Stimulated activated CD4-positive, alpha-beta T cell treated with anti-CD3 and anti-CD28 coated beads, TNF-alpha, amount 100 ng/mL, for 24 hours (primary cell): ENCODE data around the gene GCC1.

Experiments
- DNase-seq, 3 experiments: peaks; one replicate each; pipeline ENCODE4 v3.0.0-alpha.2; 2020; ENCODE audit warnings: low read depth in 3 of 3

GCC1 gene

DNA sequence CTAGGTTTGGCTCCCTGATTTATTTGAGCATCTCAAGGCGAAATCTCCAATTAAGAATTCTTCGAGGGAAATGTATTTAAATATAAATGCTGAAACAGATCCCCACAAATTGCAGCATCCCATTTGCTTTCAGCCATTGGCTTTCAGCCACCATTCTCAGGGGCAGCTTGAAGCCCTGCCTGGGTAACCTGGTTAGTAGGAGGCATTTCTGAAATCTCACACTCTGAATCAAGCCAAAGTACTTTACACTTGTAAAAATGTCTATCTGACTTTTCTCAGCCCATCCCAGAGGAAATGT, 49.1 kb downstream of the GCC1 start:
- DNase-seq: no peak

DNA sequence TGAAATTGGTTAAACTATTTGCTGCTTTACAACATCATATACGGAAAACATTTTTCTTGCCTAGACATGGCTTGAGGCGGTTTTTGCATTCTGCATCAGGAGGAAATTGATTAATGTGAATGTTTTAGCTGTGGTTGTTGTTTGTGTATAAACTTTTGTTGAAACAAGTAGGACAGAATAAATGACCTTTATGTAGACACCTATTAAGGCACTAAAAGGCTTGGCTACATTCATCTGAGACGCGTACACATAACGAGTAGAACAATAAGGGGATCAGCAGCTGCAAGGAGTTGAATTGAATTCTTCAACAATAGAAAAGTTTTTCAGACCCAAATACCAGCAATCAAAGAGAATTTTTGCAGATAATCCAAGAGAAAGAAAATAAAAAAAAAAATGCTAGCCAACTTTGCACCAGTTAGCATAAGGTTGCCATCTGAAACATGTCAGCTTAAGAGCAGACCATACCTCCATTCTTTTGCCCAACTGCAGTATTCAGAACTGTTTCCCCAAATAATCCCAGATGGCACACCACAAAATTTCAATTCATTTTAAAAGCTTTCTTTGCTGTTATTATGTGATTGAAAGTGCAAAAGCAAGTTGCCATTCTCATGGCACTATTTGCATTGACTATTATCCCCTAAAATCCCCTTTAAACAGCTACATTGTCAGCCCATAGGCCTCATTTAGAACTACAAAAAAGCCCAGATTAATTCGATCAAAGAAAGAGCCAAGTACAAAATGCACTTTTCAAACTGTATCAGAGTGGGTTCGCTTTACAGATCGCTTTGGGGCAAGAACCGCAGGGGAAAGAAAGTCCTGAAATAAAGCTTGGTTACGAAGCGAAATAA, 49.6 kb downstream of the GCC1 start:
- DNase-seq: no peak

DNA sequence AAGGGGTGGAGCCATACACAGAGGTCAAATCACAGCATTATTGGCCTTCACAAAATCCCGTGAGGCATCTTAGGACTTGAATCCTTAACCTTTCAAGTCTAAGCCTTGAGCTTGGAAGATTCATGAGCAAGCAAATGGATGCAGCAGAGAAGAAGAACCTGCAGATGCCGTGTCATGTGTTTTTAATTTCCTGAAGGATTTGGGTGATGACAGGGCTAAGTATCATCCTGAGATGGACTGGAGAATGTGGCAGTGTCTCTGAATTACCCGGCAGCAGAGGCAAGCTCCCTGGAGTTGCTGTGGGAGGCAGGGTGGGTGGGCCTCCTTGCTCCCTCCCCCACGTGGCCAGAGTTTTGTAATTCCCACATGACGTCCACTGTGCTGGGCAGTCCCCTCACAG, 50.8 kb downstream of the GCC1 start:
- DNase-seq: no peak

DNA sequence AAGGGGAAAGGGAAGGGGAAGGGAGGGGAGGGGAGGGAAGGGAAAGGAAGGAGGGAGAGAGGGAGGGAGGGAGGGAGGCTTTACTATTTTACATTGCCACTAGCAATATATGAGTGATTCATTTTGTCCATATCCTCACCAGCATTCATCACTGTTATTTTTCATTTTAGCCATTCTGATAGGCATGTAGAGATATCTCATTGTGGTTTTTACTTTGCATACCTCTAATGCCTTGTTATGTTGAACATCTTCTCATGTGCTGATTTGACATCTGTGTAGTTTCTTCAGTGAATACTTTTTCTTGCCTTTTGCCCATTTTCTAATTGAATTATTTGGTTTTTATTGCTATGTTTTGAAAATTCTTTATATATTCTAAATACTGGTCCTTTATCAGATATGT, 52.7 kb downstream of the GCC1 start:
- DNase-seq: no peak

DNA sequence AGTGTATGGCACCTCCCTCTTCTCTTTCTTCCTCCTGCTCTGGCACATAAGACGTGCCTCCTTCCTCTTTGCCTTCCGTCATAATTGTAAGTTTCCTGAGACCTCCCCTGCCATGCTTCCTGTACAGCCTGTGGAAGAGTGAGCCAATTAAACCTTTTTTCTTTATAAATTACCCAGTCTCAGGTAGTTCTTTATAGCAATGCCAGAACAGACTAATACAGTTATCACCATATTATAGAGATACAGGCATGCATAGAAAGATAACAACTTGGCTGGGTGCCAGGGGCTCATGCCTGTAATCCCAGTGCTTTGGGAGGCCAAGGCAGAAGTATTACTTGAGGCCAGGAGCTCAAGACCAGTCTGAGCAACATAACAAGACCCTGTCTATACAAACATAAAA, 53.2 kb downstream of the GCC1 start:
- no peak for DNase-seq
